Measurements from ENCODE around the gene PELO. TPM values are rescaled to one million over a fixed set of nuclear protein-coding genes. Genes with fewer than 3 reads are reported as not detected.

The PELO gene
- polyA plus RNA-seq, 1 experiment = 29.6 TPM

GRCh38 chr5:52771343-52772039, 16.2 kb upstream of the PELO start:
- TF ChIP-seq, protein P1, sequence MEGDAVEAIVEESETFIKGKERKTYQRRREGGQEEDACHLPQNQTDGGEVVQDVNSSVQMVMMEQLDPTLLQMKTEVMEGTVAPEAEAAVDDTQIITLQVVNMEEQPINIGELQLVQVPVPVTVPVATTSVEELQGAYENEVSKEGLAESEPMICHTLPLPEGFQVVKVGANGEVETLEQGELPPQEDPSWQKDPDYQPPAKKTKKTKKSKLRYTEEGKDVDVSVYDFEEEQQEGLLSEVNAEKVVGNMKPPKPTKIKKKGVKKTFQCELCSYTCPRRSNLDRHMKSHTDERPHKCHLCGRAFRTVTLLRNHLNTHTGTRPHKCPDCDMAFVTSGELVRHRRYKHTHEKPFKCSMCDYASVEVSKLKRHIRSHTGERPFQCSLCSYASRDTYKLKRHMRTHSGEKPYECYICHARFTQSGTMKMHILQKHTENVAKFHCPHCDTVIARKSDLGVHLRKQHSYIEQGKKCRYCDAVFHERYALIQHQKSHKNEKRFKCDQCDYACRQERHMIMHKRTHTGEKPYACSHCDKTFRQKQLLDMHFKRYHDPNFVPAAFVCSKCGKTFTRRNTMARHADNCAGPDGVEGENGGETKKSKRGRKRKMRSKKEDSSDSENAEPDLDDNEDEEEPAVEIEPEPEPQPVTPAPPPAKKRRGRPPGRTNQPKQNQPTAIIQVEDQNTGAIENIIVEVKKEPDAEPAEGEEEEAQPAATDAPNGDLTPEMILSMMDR (IDR thresholded peaks at IDR 0.05; ENCODE audit: insufficient read depth, low read depth, low read length) = no peak
- H3K27me3 ChIP-seq (ENCODE audit: control insufficient read depth, insufficient read depth, low read length) = 0 out of 2 replicates have a peak, but pooled peaks cover 1% of the 10 kb centered on the region
- DNase-seq (ENCODE audit: low read depth) = no peak
- CTCF ChIA-PET = no interaction called here
- POLR2A ChIA-PET = no interaction called here
- H3K36me3 ChIP-seq (ENCODE audit: control insufficient read depth, insufficient read depth, low read length) = no peaks in the 10 kb centered on the region
- H3K4me3 ChIP-seq (ENCODE audit: low read depth, low read length) = no peak overlapping the region

DNA sequence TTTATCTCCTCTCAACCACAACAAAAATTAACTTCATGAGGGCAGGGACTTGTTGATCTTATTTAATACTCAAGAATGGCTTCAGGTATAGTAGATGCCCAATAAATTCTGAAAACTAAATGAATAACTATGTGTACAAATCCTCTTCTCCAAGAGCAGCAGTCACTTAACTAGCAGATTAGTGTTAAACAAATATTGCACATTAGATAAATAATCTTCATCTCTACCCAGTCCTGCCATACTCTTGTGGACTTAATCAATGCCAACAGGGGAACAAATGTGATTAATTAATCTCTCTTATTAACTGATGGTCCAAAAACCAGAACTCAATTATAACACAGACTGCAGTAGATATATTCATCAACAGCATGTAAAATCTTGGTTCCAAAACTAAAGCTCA, 15.0 kb upstream of the PELO start:
- ChIA-PET CTCF (interaction anchor here (0.7 kb wide), 1 partner anchor 13 kb away, joined by 3 read pairs; no protein-coding TSS in a partner anchor), POLR2A (no interaction called here)
- TF ChIP-seq, protein P1 (IDR thresholded peaks at IDR 0.05; ENCODE audit: insufficient read depth, low read depth, low read length) = no peak
- 0 out of 2 replicates have a peak, but pooled peaks cover 1% of the 10 kb centered on the region for H3K27me3 ChIP-seq (ENCODE audit: control insufficient read depth, insufficient read depth, low read length)
- no peak overlapping the region for H3K4me3 ChIP-seq (ENCODE audit: low read depth, low read length)
- no peak for DNase-seq (ENCODE audit: low read depth)
- H3K36me3 ChIP-seq (ENCODE audit: control insufficient read depth, insufficient read depth, low read length) = no peaks in the 10 kb centered on the region

DNA sequence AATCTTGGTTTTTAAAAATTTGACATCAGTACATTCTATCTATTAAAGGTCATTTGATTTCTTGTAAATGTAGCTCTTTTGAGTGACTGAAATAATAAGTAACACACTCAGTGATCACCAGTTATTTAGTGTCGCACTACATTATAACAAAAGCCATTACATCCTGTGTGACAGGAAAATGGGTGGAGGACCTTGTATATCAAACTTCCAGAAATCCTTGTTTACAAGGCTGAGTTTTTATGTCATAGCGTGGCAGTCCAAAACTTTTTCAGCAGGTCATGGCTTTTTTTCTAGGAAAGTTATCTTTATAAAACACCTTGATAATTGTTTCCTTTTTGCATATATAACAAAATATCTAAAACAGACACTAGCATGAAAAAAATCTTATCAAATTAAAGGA, 14.4 kb upstream of the PELO start:
- no peak for DNase-seq (ENCODE audit: low read depth)
- CTCF ChIA-PET = interaction anchor here (0.7 to 1.3 kb wide), 2 partner anchors 8 to 14 kb away, joined by 3 read pairs; no protein-coding TSS in a partner anchor
- POLR2A ChIA-PET = no interaction called here
- Histone ChIP-seq H3K27me3 (ENCODE audit: control insufficient read depth, insufficient read depth, low read length) (0 out of 2 replicates have a peak, but pooled peaks cover 1% of the 10 kb centered on the region), H3K36me3 (ENCODE audit: control insufficient read depth, insufficient read depth, low read length) (no peaks in the 10 kb centered on the region), H3K4me3 (ENCODE audit: low read depth, low read length) (no peak overlapping the region)
- TF ChIP-seq, protein P1 (IDR thresholded peaks at IDR 0.05; ENCODE audit: insufficient read depth, low read depth, low read length) = no peak

- TF ChIP-seq, protein P1 (IDR thresholded peaks at IDR 0.05; ENCODE audit: insufficient read depth, low read depth, low read length) = no peak
Observed at GRCh38 chr5:52774005-52774410, 13.7 kb upstream of the PELO start.

DNA sequence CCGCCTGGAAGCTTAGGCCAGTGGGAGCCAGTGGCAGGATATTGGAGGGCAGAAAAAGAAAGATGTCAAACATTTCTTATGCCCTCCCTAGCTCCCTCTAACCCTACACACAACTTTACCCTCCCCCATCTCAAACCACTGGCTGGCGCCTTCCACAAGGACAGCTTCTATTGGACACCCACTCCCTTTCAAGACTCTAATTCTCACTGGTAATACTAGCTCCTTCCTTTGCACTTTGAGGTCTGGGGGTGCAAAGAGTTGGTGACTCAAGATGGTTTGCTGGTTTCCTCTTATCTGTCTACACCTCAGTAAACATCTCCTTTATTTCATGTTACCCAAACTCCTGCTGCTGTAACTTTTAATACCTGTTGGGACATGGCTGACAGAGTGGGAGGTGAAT, 11.6 kb upstream of the PELO start:
- ChIA-PET POLR2A (no interaction called here), CTCF (interaction anchor here (0.9 to 1.2 kb wide), 2 partner anchors 122 to 140 kb away, joined by 3 read pairs; no protein-coding TSS in a partner anchor)
- Histone ChIP-seq H3K36me3 (ENCODE audit: control insufficient read depth, insufficient read depth, low read length) (no peaks in the 10 kb centered on the region), H3K27me3 (ENCODE audit: control insufficient read depth, insufficient read depth, low read length) (0 out of 2 replicates have a peak, but pooled peaks cover 1% of the 10 kb centered on the region), H3K4me3 (ENCODE audit: low read depth, low read length) (no peak overlapping the region)
- TF ChIP-seq, protein P1 (IDR thresholded peaks at IDR 0.05; ENCODE audit: insufficient read depth, low read depth, low read length) = no peak
- DNase-seq (ENCODE audit: low read depth) = no peak

More at GRCh38 chr5:52774005-52774410, 13.7 kb upstream of the PELO start:
- no peaks in the 10 kb centered on the region for H3K36me3 ChIP-seq (ENCODE audit: control insufficient read depth, insufficient read depth, low read length)
- ChIA-PET POLR2A (no interaction called here), CTCF (interaction anchor here (1.3 kb wide), 1 partner anchor 9 kb away, joined by 3 read pairs; no protein-coding TSS in a partner anchor)
- no peak overlapping the region for H3K4me3 ChIP-seq (ENCODE audit: low read depth, low read length)
- 0 out of 2 replicates have a peak, but pooled peaks cover 1% of the 10 kb centered on the region for H3K27me3 ChIP-seq (ENCODE audit: control insufficient read depth, insufficient read depth, low read length)
- DNase-seq (ENCODE audit: low read depth) = no peak
